HG03378 (cell line): ENCODE results near the gene METTL6.
"Not testable (repeated sequence)": the region's sequence is repeated elsewhere in the genome, so short reads cannot be mapped to it uniquely, and the experiment has no call there.

ENCODE experiments used
- ATAC-seq: cut with Tn5 transposase; IDR thresholded peaks from one replicate; pipeline ENCODE4 v1.9.1; 2021; ENCODE audit warnings: mild to moderate bottlenecking, moderate library complexity; ENCODE audit not compliant: unreplicated experiment

Gene METTL6

DNA sequence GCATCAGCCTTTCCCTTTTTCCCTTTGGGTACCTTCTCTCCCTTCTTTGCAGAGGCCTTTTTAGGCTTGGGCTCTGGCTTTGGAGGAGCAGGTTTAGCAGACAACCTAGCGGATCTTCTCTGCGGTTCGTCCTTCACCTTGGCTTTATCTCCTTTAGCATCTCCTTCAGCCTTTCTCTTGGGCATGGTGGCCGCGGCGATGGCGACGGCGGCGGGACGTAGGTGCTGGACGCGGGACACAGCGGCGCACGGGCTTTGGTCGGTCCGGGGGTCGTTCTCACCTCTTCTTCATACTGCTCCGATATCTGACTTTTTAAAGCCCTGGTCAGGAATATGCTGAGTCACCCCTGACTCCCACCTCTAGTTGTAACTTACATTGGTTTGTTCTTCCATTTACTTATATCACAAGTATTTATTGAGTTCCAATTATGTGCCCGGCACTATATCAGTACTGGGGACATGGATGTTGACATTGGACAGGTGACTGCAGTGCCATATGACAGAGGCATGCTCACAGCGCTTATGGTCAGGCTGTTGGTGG is 51.8 kb downstream of the METTL6 start:
- ATAC-seq: no peak

DNA sequence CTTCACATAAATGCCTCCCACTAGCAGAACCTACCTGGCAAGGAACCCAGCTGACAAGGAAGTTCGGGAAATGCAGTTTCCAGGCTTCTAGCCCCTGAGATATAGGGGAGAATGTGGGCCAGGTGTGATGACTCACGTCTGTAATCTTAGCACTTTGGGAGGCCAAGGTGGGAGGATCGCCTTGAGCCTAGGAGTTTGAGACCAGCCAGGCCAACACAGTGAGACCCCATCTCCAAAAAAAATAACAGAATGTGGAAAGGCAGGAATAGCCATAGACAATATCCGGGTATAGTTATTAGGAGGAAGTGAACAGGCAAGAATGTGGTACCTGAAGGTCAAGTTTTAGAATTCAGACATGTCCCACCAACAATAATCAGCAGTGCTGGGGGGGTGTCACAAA is 54.4 kb downstream of the METTL6 start:
- ATAC-seq: no peak

GRCh38 chr3:15368561-15369135 is 58.7 kb downstream of the METTL6 start:
- no peak for ATAC-seq

DNA sequence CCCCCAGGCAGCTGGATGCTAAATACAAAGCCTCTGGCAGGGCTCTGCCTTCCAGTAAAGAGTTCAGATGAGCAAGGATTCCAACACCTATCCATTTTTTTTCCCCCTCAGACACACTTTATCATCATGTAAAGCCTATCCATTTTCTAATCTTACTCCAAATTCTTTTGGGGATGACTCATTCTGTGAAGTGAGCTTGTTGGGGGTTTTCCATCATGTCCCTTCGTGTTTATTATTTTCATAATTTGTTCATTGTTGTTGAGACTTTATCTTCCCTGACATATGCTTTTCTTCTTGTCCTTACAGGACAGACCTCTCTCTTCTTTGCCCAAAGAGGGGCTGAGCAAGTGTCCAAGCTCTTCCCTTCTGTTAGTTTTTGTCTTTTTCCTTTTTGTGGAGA is 60.3 kb downstream of the METTL6 start:
- no peak for ATAC-seq

DNA sequence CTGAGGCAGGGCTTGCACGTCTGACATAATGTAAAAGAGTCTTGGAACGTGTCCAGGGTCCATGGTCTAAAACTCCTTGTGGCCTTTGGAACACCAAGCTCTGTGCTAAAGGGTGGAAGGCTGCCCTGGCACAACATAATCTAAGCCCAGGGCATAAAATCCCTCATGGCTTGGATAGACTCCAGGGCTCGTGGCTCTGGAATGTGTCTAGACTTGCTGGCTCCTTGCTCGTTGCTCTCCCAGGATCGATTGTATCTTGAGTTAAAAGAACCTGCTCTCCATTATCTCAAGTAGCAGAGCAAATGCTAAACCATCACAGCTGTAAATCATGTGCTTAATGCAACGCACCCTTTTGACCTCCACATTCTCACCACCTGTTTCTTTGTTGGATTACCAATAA is 63.3 kb downstream of the METTL6 start:
- not testable (repeated sequence) for ATAC-seq

DNA sequence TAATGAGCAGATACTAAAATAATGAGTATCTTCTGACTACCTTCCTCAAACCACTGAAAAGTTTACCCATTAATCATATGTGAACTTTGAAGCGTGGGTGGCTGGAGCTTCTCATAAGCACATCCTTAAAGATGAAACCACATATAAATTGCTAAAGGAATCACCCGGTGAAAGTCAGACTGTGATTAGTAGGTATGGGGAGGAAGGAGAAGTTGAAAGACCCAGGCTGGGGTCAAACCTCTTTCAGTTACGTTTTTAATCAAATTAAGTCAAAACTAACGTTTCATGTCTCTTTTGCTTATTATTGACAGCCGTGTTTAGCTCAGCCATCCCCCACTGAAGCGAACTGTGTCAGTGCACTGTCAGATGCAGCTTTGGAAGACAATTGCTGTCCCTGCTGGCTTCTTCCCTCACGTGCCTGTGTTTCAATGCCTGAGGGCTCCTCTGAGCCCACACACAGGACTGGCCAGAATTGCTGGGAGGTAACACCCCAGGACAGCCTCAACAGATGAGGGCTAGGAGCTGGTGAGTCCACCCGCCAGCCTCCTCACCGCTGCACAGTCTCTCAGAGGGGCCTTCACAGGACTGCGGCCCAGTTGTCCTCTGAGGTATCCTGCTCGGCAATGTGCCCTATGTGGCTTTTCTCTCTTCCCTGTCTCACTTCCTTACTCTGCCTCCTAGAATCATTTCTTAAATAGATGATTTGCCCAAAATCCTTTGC is 65.7 kb downstream of the METTL6 start:
- ATAC-seq: peak; percentile 78

DNA sequence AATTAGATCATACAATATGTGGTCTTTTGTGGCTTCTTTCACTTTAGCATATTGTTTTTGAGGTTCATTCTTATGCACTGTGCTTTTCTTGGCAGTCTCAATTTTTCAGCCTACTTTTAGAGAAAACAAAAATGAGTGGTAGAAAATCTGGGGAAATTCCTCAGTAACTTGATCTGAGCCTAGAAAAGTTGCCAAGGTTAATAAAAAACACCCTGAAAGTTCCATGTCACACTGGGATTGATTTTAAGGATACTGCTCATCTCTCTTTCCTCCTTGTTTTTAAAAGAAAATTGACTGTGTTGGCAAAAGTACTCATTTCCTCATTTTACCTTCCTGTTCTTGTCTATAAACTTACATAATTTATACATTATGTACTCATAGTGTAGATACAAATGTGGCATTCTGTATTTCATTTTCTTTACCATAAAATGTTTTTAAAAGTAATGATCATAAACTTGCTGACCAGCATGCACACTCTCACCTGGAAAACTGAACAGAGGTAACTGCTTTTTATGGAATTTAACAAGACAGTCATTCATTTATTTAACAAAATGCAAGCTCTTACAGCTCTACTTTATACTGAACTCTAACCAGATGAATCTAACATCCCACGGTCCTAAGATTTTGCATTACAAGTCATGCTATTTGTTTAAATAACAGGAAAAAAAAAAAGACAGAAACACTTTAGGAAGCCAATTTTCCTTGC is 66.4 kb downstream of the METTL6 start:
- ATAC-seq: peak; percentile 6
